NB4 (cell line): ENCODE data around the gene GPR78.

Experiments used
- MYC ChIP-seq: IDR thresholded peaks from 2 replicates; pipeline ENCODE4 v1.6.1; 2011; ENCODE audit warnings: low read depth, low read length
- POLR2A ChIP-seq: IDR thresholded peaks from 2 replicates; pipeline ENCODE4 v1.6.1; 2011; ENCODE audit warnings: mild to moderate bottlenecking; ENCODE audit not compliant: insufficient read length; ENCODE audit errors: extremely low read depth
- TF ChIP-seq, protein P1 (sequence below): IDR thresholded peaks from one replicate; pipeline ENCODE4 v1.5.1; 2012; ENCODE audit warnings: low read depth, low read length
- TF ChIP-seq, protein P2 (sequence below): IDR thresholded peaks from 2 replicates; pipeline ENCODE4 v1.6.1; 2011; ENCODE audit warnings: low read depth, low read length

DNA sequence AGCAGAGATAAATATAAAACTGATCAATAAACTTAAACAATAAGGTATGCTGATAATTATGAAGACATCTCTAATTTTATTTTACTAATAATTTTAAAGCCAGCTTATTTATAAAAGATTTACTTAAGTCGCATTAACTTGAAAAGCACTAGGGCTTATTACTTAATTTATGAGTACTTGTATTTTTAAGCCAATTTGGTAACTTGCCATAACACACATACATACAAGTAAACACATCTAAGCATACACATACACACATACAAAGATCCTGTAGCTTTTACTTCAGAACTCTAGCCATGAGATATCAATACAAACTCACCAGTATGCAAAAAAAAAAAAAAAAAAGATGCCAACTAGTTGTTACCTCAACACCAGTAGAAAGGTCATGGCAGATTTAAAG, 10.0 kb upstream of the GPR78 start:
- TF ChIP-seq, protein P1, sequence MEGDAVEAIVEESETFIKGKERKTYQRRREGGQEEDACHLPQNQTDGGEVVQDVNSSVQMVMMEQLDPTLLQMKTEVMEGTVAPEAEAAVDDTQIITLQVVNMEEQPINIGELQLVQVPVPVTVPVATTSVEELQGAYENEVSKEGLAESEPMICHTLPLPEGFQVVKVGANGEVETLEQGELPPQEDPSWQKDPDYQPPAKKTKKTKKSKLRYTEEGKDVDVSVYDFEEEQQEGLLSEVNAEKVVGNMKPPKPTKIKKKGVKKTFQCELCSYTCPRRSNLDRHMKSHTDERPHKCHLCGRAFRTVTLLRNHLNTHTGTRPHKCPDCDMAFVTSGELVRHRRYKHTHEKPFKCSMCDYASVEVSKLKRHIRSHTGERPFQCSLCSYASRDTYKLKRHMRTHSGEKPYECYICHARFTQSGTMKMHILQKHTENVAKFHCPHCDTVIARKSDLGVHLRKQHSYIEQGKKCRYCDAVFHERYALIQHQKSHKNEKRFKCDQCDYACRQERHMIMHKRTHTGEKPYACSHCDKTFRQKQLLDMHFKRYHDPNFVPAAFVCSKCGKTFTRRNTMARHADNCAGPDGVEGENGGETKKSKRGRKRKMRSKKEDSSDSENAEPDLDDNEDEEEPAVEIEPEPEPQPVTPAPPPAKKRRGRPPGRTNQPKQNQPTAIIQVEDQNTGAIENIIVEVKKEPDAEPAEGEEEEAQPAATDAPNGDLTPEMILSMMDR = no peak
- TF ChIP-seq POLR2A (no peak), MYC (no peak)
- TF ChIP-seq, protein P2, sequence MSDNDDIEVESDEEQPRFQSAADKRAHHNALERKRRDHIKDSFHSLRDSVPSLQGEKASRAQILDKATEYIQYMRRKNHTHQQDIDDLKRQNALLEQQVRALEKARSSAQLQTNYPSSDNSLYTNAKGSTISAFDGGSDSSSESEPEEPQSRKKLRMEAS = no peak
